Activated T-cell treated with anti-CD3 and anti-CD28 coated beads for 24 hours (primary cell): ENCODE measurements around the gene PLCZ1.
"Not testable (repeated sequence)": the region's sequence is repeated elsewhere in the genome, so short reads cannot be mapped to it uniquely, and the experiment has no call there.

Experiments used
- DNase-seq: peaks from one replicate; pipeline ENCODE4 v3.0.0-alpha.2; 2020; ENCODE audit warnings: low read depth

Gene PLCZ1

DNA sequence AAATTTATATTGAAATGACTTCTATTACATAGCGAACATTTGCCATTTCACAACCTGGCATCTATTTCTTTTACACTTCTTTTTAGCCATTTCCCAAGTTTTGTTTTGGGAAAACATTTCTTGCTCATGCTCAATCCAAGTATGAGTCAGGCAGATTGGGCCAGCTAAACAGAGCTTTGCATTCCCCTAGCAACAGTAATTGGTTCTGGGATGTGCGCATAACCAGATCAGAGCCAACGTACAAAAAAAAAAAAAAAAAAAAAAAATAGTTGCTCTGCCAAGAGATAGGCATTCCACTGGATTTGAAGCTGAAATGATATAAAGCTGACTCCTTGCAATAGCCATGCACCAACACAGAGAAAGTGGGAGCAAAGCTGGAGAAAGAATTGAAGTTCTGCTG, 37.5 kb downstream of the PLCZ1 start:
- no peak for DNase-seq

DNA sequence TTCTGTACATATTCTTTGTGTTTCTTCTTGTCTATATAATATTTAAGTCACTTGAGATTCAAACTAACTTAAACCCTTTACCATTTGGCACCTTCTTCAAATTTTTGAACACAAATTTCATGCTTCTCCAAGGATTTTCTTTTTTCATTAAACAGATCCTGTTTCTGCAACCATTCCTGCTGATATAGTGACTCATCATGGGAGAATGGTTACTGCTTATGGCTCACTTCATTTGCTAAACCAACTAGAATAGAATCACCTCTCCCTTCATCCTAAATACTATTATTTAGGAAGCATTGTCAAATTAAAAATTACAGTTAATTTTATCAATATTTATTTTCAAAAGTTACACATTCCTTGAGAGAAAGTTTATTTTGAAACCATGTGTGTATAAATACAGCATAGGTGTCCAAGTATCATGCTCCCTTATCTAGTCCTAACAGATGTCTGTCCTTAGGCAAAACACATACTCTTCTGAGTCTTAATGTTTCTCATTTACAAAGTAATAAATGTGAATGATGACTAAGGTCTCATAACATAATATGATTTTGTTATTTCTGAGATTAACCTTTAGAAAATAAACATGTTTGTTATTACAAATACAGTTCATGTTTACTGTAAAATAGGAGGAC, 40.7 kb downstream of the PLCZ1 start:
- DNase-seq, result no peak

DNA sequence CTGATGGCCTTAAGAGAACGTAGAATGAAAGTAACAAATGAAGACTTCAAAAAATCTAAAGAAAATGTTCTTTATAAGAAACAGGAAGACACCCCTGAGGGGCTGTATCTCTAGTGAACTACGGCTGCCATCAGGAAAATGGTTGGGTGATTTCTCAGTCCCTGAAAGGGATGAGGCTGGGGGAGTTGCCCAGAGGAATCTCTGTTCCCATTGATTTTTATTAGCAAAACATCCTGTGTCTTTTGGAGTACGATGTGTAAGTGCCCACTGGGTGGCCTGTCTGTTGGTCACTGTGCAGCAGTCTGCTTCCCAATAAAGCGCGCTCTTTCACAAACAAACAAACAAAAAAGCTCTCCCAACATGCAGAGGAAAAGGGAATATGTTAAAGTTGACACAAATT, 43.8 kb downstream of the PLCZ1 start:
- not testable (repeated sequence) for DNase-seq

DNA sequence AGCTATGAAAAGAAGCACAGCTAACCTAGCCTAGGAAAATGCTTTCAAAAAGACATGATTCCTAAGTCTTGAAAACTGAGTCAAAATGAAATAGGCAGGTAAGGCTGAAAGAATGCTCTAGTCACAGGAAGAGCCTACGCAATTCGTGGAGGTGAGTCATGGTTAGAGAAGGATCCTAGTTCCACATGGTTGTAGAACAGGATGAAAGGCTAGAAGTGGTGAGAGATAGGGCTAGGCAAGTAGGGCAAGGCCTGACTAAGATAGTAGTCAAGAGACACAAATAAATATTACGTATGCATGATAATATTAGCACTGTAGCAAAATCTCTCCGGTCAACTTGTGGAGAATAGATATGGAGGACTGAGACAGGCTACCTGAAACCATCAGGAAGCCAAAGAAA, 47.2 kb downstream of the PLCZ1 start:
- DNase-seq, result no peak

DNA sequence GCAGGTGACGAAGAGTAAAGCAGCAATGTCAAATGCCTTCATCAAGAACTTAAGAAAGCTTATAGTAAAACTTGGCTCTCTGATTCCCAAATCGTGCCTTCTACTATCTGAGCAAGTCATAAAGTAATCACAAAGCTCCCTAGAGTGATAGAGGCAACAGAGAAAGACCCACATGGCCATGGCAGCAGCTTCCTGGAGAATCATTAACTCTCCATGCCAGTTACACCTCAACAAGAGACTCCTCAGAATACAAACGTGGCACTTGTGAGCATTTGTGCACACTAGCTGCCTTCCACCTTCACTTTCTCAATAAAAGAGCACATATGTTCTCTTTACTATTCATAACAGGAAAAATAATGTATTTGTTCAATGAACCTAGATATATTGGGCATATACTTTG, 48.0 kb downstream of the PLCZ1 start:
- no peak for DNase-seq

DNA sequence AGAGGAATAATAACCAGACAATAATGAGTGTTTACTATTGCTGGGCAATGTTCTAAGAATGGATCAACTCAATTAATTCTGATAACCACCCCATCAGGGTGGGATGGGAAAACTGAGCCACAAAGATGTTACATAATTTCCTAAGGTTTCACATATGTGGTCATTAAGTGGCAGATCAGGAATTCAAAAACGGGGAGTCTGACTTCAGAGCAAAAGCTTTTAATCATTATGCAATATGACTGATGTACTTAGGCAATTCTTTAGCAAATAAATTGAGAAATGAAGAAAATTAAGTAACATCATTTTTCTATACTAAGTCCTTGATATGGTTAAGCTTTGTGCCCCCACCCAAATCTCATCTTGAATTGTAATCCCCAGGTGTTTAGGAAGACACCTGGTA, 53.4 kb downstream of the PLCZ1 start:
- no peak for DNase-seq

DNA sequence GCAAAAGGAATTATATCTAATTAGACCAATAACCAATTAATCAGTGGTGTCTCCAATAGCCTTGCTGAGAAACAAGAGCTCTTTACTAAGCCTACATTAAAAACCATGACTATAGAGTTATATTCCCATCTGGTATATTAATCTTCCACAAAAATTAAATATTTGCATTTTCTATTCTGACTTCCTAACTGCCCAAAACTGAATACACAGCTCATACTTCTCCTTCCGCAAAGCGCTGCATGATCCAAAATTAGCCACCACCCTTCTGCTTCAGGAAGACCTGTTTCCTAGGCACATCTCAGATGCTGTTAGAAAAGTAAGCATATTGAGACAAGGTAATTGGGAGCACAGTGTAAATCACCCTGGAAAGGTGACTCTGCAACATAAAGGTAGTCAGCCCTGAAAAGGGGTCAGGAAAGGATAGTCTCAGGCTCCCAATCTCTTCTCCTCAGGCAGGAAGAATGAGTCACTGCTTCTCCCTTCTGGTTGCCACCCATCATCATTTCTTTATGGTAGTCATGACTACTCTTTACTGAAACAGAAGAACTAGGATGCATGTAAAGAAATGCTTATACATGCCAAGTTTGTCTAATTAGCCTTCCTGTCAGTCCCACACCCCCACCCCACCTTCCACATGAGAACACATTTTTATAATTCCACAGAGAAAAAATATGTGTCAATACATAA, 54.3 kb downstream of the PLCZ1 start:
- no peak for DNase-seq

DNA sequence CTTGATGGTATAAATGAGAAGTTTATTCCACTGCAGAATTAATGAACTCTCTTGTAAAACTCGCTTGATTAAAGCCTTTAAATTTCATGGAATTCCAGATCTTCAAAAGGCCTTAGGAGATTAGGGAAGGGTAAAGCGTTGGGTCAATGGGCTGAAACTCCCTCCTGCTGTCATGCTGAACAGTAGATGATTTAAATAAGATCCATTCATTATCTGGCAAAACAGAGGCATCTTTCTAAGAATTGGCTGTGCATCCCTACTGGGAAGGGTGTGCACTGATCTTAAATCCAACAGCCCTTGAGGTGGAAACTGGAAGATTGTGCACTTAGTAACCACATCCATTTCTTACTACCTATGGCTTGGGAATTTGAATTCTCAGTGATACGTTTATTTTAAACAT, 56.0 kb downstream of the PLCZ1 start:
- DNase-seq, result no peak

DNA sequence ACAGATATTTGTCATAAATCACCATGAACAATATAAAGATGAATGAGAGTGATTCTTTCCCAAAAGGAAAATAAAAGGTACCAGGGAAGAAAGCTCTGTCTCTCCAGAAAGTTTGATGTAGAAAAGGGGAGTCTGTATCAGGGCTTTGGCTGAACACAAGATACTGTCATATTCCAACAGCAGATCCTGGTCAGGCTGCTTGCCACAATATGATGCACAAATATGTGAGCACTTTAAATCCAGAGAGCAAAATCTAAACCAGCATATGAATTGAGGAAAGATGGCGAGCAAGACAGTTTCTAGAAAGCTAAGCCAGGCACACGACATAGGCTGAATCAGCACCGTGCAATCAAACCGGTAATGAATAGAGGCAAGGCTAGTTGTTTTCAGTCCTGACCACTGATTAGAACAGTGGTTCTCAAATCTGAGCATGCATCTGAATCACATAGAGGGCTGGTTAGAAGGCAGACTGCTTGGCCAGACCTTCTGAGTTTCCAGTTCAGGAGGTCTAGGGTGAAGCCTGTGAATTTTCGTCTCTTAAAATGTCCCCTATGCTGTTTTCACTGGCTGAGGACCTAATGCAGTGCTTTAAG, 60.7 kb downstream of the PLCZ1 start:
- DNase-seq, result no peak

DNA sequence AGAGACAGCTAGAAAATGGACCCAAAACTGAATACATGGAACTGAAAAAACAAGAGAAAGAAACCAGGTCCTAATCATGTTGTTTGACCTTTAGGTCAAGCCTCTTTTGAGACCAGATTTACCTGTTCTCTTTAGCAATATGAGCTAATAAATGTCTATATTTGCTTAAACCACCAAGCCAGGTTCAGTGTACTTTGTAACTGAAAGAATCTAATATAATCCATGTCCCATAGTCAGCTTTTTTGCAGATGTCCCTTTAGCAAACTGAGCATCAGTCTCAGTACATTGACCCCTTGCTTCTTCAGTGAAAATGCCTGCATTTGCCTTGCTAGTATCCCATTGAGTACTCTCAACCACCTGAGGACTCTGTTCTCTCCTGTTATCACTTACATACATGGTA, 61.7 kb downstream of the PLCZ1 start:
- DNase-seq, result no peak

DNA sequence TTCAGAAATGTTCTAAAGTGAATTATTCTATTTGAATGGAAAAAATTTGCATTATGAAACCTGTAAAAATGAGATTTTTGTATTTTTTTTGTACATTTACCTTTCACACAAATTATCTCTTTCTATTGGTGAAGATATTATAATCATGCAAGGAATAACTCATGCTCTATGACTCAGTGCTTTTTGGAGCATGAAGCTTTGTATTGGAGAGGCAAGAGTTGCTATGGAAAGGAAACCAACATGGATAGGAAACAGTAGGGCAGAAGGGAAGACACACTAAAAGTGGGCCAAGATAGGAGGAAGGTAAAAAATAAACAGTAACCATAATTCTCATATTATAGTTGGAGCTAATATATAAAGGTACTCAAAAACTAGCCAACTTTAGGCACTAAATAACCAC, 79.0 kb downstream of the PLCZ1 start:
- DNase-seq, result no peak

DNA sequence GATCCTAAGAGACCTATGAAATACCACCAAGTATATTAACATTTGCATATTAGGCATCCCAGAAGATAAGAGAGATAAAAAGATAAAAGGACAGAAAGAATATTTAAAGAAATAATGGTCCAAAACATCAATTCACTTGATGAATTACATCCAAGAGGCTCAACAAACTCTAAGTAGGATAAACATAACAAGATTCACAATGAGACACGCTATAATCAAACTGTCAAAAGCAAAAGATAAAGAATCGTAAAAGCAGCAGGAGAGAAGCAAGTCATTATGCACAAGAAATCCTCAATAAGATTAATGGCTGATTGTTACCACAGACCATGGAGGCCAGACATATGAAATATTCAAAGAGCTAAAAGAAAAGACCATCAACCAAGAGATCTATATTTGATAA, 79.6 kb downstream of the PLCZ1 start:
- no peak for DNase-seq

DNA sequence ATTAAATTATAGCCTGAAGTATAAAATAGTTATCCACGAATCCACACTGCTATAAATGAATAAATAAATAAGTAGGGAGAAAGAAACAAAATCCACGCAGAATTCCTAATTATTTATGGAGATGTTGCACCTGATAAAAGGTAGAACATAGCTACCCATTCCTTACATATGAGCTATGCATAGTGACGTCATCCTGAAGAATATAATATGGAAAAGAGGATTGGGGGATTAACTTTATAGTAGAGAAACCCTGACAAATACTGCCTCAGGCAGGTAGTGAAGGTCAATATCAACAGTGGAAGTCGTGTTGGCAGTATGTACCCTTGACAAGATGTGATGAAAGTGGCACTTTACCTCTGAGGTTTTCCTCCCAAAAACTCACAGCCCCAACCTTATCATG, 82.5 kb downstream of the PLCZ1 start:
- DNase-seq, result no peak

DNA sequence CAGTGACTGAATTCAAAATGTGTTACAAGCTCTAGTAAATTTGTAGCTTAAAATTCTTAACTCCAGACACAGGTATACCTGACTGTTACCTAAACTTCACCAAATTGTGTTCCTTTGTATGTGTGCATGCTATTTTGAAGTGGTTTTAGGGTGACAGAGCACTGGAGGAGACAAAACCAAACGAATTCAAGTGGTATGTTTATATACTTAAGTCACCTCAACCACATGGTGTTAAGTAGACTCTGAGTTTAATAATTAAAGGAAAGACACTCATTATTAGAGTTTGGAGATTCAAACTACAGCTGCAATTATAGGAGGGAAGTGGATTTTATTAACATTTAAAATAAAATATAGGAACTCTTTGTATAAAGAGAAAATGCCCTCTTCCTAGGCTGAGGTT, 84.3 kb downstream of the PLCZ1 start:
- DNase-seq, result no peak

DNA sequence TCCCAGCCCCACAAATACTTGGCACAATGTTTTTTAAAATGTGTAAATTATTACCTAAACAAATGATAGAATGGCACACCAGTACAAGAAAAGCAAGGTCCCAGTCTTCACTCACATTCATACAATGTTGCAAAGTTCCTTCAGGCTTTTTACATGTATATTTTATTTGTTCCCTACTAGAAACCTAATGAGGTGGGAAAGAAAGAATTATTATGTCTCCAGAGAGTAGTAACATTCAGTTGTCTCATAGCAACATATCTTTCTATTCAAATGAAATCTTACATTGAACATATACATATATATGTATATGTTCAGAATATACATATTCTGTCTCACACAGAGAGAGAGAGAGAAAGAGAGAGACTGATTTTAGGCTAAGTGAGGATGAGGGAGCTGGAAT, 85.2 kb downstream of the PLCZ1 start:
- no peak for DNase-seq

DNA sequence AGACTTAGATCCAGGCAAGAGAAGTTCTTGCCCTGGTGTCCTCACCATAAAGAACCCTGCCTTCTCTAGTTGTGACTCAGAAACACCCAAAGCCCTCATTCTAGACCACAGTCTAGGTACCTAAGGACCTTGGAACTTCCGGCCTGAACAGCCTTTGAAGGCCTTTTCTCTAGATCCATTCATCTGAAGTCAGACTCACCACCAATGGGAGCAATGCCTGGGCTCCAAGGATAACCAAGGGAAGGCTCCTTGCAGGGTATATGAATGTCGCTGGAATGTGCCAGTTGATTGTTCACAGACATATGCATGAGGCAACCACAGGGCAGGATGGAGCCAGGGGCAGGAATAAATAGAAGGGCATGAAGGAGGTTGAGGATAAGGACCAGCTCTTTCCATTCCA, 86.3 kb downstream of the PLCZ1 start:
- no peak for DNase-seq

DNA sequence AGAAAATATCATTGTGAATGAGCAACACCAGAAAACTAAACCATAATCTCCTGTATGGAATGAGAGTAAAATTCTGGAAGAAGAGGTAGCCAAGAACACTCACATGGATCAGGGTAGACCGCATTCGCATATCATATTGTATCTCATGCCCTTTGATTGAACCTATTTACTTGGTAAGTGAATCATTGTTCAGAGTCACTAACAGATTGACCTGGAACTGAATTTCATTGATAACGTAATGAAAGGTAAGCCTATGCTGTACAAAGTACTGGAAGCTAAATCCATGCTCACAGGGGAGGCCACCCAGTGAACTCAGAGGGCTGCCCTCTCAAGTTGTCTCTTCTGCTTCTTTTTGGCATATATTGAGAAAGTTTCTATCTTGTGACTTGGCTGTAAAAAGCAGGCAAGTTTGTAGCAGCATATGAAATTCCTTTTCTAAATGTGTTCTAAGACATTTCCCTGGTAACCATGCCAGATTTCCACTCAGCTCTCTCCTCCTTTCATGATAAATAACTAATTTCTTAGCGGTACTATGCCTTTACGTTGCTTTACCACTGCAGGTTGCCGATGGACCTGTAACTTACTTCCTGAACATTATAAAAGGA, 91.4 kb downstream of the PLCZ1 start:
- no peak for DNase-seq

DNA sequence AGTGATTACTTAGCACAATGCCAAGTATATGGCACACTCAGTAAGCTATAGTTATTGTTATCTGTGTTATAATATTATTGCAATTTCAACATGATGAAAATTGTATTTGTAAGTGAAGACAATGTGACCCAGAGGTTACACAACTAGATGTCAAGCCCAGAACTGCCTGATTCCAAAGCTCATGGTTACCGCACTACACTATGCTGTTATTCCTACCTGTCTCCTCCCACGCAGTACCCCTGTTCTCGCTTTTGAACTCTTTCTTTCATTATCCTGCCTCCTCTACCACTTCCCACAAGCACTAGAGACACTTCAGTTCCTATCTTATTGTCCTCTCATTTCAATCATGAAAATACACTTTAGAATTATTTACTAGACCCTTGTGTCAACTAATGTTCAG, 93.2 kb downstream of the PLCZ1 start:
- no peak for DNase-seq

DNA sequence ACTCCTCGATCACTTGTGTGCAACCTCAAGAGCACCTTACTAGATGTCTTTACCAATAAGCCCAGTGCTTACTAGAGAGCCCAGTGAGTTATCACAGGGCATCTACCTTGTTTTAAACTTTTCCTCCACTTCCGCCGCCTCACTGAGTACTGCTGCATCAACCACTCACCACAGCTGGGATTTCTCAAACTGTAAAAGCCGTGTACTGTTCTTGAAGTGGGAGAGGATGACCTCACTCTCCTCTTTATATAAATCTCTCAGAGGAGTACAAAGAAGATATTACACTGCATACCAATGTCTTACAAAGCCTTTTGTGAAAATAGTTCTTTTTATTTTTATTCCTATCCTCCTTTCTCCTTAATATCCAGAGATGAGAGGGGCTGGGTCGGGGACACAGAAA, 94.1 kb downstream of the PLCZ1 start:
- no peak for DNase-seq

DNA sequence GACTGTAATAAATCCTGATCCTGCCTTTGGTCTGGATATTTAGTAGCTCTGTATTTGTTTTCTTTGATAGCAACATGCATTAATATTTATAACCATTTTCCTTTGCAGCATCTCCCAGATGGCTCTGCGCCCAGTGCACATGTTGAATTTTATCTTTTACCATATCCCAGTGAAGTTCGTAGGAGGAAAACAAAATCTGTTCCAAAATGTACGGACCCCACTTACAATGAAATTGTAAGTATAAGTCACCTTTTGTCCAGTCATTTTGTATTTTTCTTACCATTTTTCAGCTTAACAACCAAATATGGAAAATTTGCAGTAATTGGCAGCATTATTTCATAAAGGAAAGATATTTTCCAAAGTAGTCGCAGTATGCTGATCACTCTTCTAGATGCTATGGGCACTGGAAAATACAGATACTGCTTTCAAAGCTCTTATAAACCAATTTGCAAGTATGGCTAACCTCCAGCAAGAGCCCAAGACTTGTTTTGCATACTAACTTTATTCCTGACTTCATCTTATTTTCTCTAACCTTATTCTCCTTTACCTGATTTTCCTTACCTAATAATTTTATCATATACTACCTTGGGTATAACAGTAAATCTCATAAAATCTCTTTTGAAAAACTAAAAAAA, 97.4 kb downstream of the PLCZ1 start:
- no peak for DNase-seq

DNA sequence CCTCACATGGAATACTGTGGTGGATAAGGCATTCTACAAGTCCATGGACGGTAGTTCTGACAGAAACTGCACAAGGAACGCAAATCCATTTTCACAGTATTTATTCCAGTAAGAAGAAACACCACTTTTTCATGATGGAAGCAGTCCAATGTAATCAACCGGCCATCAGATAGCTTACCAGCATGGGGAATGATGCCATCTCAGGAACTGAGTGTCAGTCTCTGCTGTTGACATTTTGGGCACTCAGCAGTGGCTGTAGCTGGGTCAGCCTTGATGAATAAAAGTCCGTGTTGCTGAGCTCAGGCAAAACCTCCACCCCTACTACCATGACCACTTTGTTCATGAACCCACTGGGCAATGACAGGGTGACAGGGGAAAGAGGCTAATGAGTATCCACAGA, 103.4 kb downstream of the PLCZ1 start:
- no peak for DNase-seq
